T-helper 17 cell (primary cell): ENCODE results near the gene TRPM7. TPM values are rescaled to one million over a fixed set of nuclear protein-coding genes. Genes with fewer than 3 reads are reported as not detected.
"Not testable (repeated sequence)": the region's sequence is repeated elsewhere in the genome, so short reads cannot be mapped to it uniquely, and the experiment has no call there.

Experiments
- ATAC-seq: fragments of 150-1000 bp; cut with Tn5 transposase; 2 replicates; pipeline ENCODE4 v1.10.0; 2021; ENCODE audit warnings: mild to moderate bottlenecking, moderate library complexity
- DNase-seq, 3 donors: peaks; one replicate each; pipeline versions ENCODE4 v3.0.0 to v3.0.0-alpha.2; 2020 to 2021
- H3K9me3 ChIP-seq: one replicate; pipeline ENCODE4 v1.7.0; 2013; ENCODE audit warnings: low read length, mild to moderate bottlenecking; ENCODE audit not compliant: control insufficient read depth, poor library complexity, severe bottlenecking
- H3K27ac Mint-ChIP-seq: one replicate; pipeline ENCODE4 v1.8.0; 2022; ENCODE audit warnings: mild to moderate bottlenecking, moderate library complexity, mixed read lengths
- H3K27me3 Mint-ChIP-seq: one replicate; pipeline ENCODE4 v1.8.0; 2022; ENCODE audit warnings: mixed read lengths
- H3K36me3 Mint-ChIP-seq: one replicate; pipeline ENCODE4 v1.8.0; 2022; ENCODE audit warnings: low read depth, mixed read lengths
- H3K4me1 Mint-ChIP-seq: one replicate; pipeline ENCODE4 v1.8.0; 2022; ENCODE audit warnings: mild to moderate bottlenecking, mixed read lengths
- H3K4me3 Mint-ChIP-seq: one replicate; pipeline ENCODE4 v1.8.0; 2022; ENCODE audit warnings: mild to moderate bottlenecking, moderate library complexity, mixed read lengths
- total RNA-seq, 4 donors: library from RNA in 2 of 4; stranded (reverse) in 2 of 4; gene quantifications; one replicate each; pipeline ENCODE4 v1.2.3 and lab custom pipeline; 2022 to 2026

Gene TRPM7
- total RNA-seq, 2 donors from 2014 or later = 40.2 to 44.2 TPM

- DNase-seq (no peak), ATAC-seq (no peak)
- peaks cover 14% of the 10 kb centered on the region for H3K36me3 Mint-ChIP-seq
- peaks cover 3% of the 10 kb centered on the region for H3K4me1 Mint-ChIP-seq
- no peak overlapping the region for H3K4me3 Mint-ChIP-seq
- no peak overlapping the region for H3K27ac Mint-ChIP-seq
- H3K27me3 Mint-ChIP-seq = no peaks in the 10 kb centered on the region
- no peaks in the 10 kb centered on the region for H3K9me3 ChIP-seq
Observed at GRCh38 chr15:50590288-50590687, 96.3 kb downstream of the TRPM7 start.

GRCh38 chr15:50577492-50577891 lies 109.1 kb downstream of the TRPM7 start:
- no peak for ATAC-seq
- Mint-ChIP-seq H3K27ac (peak overlapping the region; percentile 9), H3K36me3 (peaks cover 3% of the 10 kb centered on the region), H3K4me1 (peaks cover 3% of the 10 kb centered on the region), H3K27me3 (no peaks in the 10 kb centered on the region), H3K4me3 (no peak overlapping the region)
- no peaks in the 10 kb centered on the region for H3K9me3 ChIP-seq
- no peak for DNase-seq

GRCh38 chr15:50576166-50576565 lies 110.4 kb downstream of the TRPM7 start:
- DNase-seq = no peak
- no peak overlapping the region for H3K4me3 Mint-ChIP-seq
- H3K36me3 Mint-ChIP-seq = peaks cover 3% of the 10 kb centered on the region
- no peaks in the 10 kb centered on the region for H3K9me3 ChIP-seq
- H3K27me3 Mint-ChIP-seq = no peaks in the 10 kb centered on the region
- peaks cover 3% of the 10 kb centered on the region for H3K4me1 Mint-ChIP-seq
- ATAC-seq = no peak
- peak overlapping the region; percentile 74 for H3K27ac Mint-ChIP-seq

- not testable (repeated sequence) for H3K4me1 Mint-ChIP-seq, H3K4me3 Mint-ChIP-seq, H3K27me3 Mint-ChIP-seq, ATAC-seq, H3K9me3 ChIP-seq, DNase-seq, H3K36me3 Mint-ChIP-seq, H3K27ac Mint-ChIP-seq
Observed at GRCh38 chr15:50573842-50574241, 112.8 kb downstream of the TRPM7 start.

GRCh38 chr15:50563756-50564155 lies 122.8 kb downstream of the TRPM7 start:
- Mint-ChIP-seq H3K27me3 (no peaks in the 10 kb centered on the region), H3K36me3 (peaks cover 7% of the 10 kb centered on the region), H3K4me3 (no peak overlapping the region), H3K27ac (no peak overlapping the region), H3K4me1 (peaks cover 2% of the 10 kb centered on the region)
- H3K9me3 ChIP-seq = no peaks in the 10 kb centered on the region
- DNase-seq = no peak
- ATAC-seq = no peak

- Mint-ChIP-seq H3K36me3 (peaks cover 7% of the 10 kb centered on the region), H3K27me3 (no peaks in the 10 kb centered on the region), H3K4me3 (peak overlapping the region; percentile 10), H3K27ac (peak overlapping the region; percentile 84), H3K4me1 (peaks cover 2% of the 10 kb centered on the region)
- DNase-seq = no peak
- no peaks in the 10 kb centered on the region for H3K9me3 ChIP-seq
- ATAC-seq = no peak
Observed at GRCh38 chr15:50562735-50563640, 123.6 kb downstream of the TRPM7 start.

GRCh38 chr15:50558012-50558411 lies 128.6 kb downstream of the TRPM7 start:
- DNase-seq (no peak), ATAC-seq (no peak)
- H3K9me3 ChIP-seq = no peaks in the 10 kb centered on the region
- Mint-ChIP-seq H3K36me3 (peaks cover 6% of the 10 kb centered on the region), H3K27ac (no peak overlapping the region), H3K27me3 (no peaks in the 10 kb centered on the region), H3K4me1 (no peaks in the 10 kb centered on the region), H3K4me3 (no peak overlapping the region)

- H3K36me3 Mint-ChIP-seq = peaks cover 2% of the 10 kb centered on the region
- ATAC-seq (no peak), DNase-seq (no peak)
- no peaks in the 10 kb centered on the region for H3K9me3 ChIP-seq
- no peak overlapping the region for H3K27ac Mint-ChIP-seq
- no peaks in the 10 kb centered on the region for H3K4me1 Mint-ChIP-seq
- no peak overlapping the region for H3K4me3 Mint-ChIP-seq
- no peaks in the 10 kb centered on the region for H3K27me3 Mint-ChIP-seq
Observed at GRCh38 chr15:50556642-50557371, 129.8 kb downstream of the TRPM7 start.

- H3K9me3 ChIP-seq = no peaks in the 10 kb centered on the region
- Mint-ChIP-seq H3K36me3 (peaks cover 2% of the 10 kb centered on the region), H3K27ac (no peak overlapping the region), H3K4me1 (no peaks in the 10 kb centered on the region), H3K4me3 (no peak overlapping the region), H3K27me3 (peaks cover under 1% of the 10 kb centered on the region)
- DNase-seq (no peak), ATAC-seq (no peak)
Observed at GRCh38 chr15:50552238-50552637, 134.4 kb downstream of the TRPM7 start.

GRCh38 chr15:50549326-50549725 lies 137.3 kb downstream of the TRPM7 start:
- no peak overlapping the region for H3K4me3 Mint-ChIP-seq
- no peak for DNase-seq
- no peaks in the 10 kb centered on the region for H3K36me3 Mint-ChIP-seq
- H3K9me3 ChIP-seq = no peaks in the 10 kb centered on the region
- H3K4me1 Mint-ChIP-seq = peaks cover 2% of the 10 kb centered on the region
- H3K27ac Mint-ChIP-seq = no peak overlapping the region
- no peak for ATAC-seq
- H3K27me3 Mint-ChIP-seq = peaks cover 15% of the 10 kb centered on the region

- Mint-ChIP-seq H3K4me1 (peaks cover 2% of the 10 kb centered on the region), H3K4me3 (no peak within 1 kb of the TSS), H3K27me3 (peaks cover 30% of the 10 kb centered on the region), H3K36me3 (no peaks in the 10 kb centered on the region), H3K27ac (peak within 1 kb of the TSS; percentile 29)
- ATAC-seq (no peak), DNase-seq (no peak)
- no peaks in the 10 kb centered on the region for H3K9me3 ChIP-seq
Observed at GRCh38 chr15:50546566-50546965, 140.0 kb downstream of the TRPM7 start, which contains the start of gene USP50. Gene USP50 (minus strand): TSS chr15:50546666. CDS start chr15:50546525, 141 bp downstream.

- ATAC-seq (no peak), DNase-seq (no peak)
- no peaks in the 10 kb centered on the region for H3K9me3 ChIP-seq
- Mint-ChIP-seq H3K4me3 (no peak overlapping the region), H3K27ac (no peak overlapping the region), H3K36me3 (no peaks in the 10 kb centered on the region), H3K4me1 (peaks cover 2% of the 10 kb centered on the region), H3K27me3 (peaks cover 30% of the 10 kb centered on the region)
Observed at GRCh38 chr15:50544368-50544767, 142.2 kb downstream of the TRPM7 start.

- no peak overlapping the region for H3K27ac Mint-ChIP-seq
- ATAC-seq (no peak), DNase-seq (no peak)
- peaks cover 30% of the 10 kb centered on the region for H3K27me3 Mint-ChIP-seq
- H3K4me1 Mint-ChIP-seq = peaks cover 2% of the 10 kb centered on the region
- H3K4me3 Mint-ChIP-seq = no peak overlapping the region
- no peaks in the 10 kb centered on the region for H3K36me3 Mint-ChIP-seq
- H3K9me3 ChIP-seq = no peaks in the 10 kb centered on the region
Observed at GRCh38 chr15:50543556-50543955, 143.0 kb downstream of the TRPM7 start.
